DND-41 (cell line): ENCODE data around the gene ZNF70.

ENCODE experiments used
- EZH2 ChIP-seq: IDR thresholded peaks from 3 replicates; pipeline ENCODE4 v1.6.1; 2012; ENCODE audit warnings: borderline replicate concordance, low read depth, mild to moderate bottlenecking, moderate library complexity, low read length, inconsistent platforms; ENCODE audit not compliant: severe bottlenecking
- TF ChIP-seq, protein P1 (sequence below): IDR thresholded peaks from 2 replicates; pipeline ENCODE4 v1.5.1; 2012; ENCODE audit warnings: borderline replicate concordance, low read length, moderate library complexity, mild to moderate bottlenecking; ENCODE audit not compliant: poor library complexity, severe bottlenecking; ENCODE audit errors: extremely low read depth

DNA sequence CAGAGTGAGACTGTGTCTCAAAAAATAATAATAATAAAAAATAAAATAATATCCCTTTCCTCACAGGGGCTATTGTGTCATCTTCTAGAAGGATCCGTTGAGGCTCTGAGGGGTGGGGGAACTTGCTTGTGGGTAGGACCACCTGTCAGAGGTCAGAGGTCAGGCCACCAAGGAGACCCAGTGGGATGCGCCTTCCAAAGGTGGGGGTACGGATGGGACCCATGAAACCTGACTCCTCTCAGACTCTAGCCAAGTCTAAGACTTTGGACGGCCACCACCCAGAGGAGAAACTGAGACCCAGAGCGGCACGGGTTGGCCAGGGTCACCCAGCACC lies 21.4 kb upstream of the ZNF70 start:
- TF ChIP-seq, protein P1, sequence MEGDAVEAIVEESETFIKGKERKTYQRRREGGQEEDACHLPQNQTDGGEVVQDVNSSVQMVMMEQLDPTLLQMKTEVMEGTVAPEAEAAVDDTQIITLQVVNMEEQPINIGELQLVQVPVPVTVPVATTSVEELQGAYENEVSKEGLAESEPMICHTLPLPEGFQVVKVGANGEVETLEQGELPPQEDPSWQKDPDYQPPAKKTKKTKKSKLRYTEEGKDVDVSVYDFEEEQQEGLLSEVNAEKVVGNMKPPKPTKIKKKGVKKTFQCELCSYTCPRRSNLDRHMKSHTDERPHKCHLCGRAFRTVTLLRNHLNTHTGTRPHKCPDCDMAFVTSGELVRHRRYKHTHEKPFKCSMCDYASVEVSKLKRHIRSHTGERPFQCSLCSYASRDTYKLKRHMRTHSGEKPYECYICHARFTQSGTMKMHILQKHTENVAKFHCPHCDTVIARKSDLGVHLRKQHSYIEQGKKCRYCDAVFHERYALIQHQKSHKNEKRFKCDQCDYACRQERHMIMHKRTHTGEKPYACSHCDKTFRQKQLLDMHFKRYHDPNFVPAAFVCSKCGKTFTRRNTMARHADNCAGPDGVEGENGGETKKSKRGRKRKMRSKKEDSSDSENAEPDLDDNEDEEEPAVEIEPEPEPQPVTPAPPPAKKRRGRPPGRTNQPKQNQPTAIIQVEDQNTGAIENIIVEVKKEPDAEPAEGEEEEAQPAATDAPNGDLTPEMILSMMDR = no peak
- TF ChIP-seq EZH2 = no peak
